NCI-H2107 (cell line): ENCODE measurements around the gene NDUFV1.
"Not testable (repeated sequence)": the region's sequence is repeated elsewhere in the genome, so short reads cannot be mapped to it uniquely, and the experiment has no call there.

Source experiments
- DNase-seq: peaks from one replicate; lab custom pipeline; 2025; lab: John Stamatoyannopoulos, UW

The NDUFV1 gene

DNA sequence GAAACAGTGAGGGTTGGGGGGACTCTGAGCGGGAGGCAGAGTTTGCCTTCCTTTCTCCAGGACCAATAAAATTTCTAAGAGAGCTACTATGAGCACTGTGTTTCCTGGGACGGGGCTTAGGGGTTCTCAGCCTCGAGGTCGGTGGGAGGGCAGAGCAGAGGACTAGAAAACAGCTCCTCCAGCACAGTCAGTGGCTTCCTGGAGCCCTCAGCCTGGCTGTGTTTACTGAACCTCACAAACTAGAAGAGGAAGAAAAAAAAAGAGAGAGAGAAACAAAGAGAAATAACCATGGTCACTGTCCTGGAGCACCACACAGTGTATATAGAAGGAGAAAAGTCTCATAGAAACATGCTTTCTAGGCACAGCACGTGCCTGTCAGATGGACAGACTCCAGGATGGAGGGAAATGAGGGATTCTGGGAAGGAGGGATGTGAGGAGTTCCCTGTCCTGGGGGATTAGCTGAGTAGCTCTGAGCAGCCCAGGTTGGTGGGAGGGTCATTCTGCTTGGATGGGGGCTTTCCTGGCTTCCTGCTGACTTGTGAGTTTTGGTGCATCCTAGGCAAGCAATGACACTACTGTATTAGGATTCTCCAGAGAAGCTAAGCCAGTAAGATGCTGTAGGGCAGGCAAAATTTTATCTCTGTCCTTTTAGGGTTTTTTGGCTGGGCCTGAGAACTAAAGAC is 20.0 kb upstream of the NDUFV1 start:
- DNase-seq: no peak

- no peak for DNase-seq
Measured at GRCh38 chr11:67588136-67588503, 18.6 kb upstream of the NDUFV1 start.

DNA sequence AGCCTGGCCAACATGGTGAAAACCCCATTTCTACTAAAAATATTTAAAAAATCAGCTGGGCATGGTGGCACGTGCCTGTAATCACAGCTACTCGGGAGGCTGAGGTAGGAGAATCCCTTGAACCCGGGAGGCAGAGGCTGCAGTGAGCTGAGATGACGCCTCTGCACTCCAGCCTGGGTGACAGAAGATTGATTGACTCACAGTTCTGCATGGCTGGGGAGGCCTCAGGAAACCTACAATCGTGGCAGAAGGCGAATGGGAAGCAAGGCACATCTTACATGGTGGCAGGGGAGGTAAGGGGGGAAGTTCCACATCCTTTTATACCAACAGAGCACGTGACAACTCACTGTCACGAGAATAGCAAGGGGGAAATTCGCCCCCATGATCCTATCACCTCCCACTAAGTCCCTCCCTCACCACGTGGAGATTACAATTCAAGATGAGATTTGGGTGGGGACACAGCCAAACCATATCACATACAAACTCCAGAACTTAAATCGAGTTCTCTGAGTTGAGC is 17.8 kb upstream of the NDUFV1 start:
- not testable (repeated sequence) for DNase-seq

DNA sequence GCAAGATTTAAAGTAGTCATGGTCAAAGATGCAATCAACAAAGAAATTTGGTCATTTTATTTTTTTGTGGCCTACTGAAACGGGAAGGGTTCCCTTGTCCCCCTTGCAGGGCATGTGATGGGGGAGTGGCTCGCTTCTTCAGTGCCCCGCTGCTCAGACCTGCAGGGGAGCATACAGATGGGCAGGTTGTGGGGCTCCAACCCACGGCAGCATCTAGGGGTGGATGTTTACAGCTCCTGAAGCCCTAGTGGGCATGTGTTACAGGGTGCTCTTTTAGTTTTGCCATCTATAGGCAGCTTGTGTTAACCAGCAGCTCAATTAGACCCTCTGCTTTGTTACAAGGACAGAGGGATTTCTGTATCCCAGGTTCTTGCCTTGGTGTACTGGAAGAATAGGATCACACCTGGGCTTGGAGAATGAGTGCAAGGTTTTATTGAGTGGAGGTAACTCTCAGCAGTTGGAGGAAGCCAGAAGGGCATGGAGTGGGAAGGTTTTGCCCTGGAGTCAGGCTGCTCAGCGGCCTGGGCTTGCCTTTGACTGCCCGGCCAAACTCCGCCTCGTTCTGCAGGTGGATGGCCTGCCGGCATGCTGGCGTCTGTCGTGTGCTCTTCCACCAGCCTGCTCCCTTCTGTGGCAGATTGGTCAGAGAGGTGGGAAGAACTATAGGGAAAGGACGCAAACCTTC is 13.7 kb upstream of the NDUFV1 start:
- no peak for DNase-seq

DNA sequence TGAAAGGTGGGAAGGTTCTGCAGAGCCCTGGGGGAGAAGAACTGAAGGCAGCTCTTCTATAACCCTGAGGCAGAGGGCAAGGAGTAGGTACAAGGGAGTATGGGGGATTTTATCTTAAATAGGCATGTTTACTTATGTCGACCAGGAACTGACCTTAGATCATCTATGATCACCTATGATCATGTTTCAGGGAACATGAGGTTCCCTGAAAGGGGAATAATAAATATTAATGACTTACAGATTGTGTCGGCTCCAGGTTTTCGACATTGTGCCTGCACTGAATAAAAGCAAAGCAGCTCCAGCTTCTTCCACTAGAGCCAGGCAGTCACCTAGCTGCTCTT is 13.2 kb upstream of the NDUFV1 start:
- DNase-seq: no peak

DNA sequence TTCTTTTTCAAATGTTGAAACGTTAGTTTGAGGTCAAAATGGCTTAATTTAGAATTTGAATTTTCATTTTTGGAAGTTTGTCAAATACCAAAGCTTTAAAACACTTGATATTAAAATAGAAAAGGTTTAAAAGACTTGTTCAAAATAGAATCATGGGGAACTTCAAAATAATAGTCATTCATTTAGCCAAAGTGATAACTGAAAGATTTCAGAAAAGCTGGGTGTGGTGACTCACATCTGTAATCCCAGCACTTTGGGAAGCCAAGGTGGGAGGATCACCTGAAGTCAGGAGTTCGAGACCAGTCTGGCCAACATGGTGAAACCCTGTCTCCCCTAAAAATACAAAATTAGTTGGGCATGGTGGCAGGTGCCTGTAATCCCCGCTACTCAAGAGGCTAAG is 12.3 kb upstream of the NDUFV1 start:
- DNase-seq: no peak

DNA sequence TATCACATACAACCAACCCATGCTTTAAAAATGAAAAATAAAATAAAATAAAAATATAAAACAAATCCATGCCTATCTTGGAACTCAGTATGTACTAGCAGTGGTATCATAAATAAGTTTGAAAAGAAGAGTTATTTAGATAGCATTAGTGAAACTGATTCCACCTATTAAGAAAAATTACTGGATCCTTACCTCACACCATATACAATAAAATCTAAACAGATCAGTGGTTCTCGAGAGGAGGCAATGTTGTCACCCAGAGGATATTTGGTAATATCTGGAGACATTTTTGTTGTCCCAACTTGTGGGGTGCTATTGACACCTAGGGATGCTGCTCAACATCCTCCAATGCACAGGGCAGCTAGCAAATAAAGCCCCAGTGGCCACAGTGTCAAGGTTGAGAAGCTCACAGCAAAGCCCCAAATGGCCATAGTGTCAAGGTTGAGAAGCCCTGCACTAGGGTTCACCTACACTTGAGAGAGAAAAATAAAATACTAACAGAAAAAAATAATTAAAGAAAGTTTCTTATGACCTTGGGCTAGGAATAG is 9.9 kb upstream of the NDUFV1 start:
- no peak for DNase-seq

- DNase-seq: not testable (repeated sequence)
Measured at GRCh38 chr11:67597458-67597857, 9.3 kb upstream of the NDUFV1 start.

DNA sequence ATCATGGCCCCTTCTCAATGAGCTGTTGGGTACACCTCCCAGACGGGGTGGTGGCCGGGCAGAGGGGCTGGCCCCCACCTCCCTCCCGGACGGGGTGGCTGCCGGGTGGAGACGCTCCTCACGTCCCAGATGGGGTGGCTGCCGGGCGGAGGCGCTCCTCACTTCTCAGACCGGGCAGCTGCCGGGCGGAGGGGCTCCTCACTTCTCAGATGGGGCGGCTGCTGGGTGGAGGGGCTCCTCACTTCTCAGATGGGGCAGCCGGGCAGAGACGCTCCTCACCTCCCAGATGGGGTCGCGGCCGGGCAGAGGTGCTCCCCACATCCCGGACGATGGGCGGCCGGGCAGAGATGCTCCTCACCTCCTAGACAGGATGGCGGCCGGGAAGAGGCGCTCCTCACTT is 8.8 kb upstream of the NDUFV1 start:
- DNase-seq: not testable (repeated sequence)

DNA sequence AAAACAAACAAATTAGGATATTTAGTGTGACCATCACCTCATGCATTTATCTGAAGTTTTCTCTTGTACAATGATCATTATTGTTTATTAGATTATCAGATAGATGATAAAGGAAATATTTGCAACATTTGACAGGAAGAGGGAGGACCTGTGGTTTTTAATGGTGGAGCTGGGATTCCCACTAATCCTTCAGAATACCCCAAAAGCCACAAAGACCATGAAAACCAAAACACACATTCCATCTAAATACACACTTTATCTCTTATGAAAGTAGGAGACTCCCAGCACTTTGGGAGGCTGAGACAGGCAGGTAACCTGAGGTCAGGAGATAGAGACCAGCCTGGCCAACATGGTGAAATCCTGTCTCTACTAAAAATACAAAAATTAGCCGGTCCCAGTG is 7.6 kb upstream of the NDUFV1 start:
- DNase-seq: no peak

GRCh38 chr11:67600324-67601029 is 6.3 kb upstream of the NDUFV1 start:
- no peak for DNase-seq

DNA sequence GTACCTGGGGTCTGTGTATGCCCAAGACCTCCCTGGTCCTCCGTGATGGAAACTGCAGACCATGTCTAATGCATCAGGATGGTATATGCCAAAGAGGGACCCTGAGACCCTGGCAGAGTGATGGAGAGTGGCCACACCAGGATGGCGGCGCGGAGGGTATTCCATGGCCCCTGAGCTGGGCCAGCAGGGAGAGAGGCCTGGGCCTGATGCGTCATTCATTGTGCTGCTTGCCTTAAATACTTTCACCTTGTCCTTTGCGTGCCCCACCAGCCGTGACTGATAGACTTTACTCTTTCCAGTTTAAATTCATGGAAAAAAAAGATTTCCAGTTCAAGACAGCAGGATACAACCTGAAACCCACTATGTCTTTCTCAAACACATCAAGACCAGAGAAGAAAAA is 5.6 kb upstream of the NDUFV1 start:
- no peak for DNase-seq

DNA sequence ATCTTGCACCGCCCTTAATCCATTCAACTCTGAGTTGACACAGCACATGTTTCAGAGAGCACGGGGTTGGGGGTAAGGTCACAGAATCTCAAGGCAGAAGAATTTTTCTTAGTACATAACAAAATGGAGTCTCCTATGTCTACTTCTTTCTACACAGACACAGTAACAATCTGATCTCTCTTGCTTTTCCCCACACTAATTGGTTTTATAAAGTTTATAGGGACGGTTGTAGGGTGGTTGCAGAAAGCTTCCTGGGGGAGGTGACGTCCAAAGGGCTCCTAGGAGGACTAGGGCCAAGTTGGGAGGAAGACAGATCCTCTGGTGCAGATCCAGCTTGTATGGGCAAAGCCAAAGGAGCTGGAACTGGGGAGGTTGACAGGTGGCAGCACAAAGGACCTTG is 2.6 kb upstream of the NDUFV1 start:
- DNase-seq: not testable (repeated sequence)

DNA sequence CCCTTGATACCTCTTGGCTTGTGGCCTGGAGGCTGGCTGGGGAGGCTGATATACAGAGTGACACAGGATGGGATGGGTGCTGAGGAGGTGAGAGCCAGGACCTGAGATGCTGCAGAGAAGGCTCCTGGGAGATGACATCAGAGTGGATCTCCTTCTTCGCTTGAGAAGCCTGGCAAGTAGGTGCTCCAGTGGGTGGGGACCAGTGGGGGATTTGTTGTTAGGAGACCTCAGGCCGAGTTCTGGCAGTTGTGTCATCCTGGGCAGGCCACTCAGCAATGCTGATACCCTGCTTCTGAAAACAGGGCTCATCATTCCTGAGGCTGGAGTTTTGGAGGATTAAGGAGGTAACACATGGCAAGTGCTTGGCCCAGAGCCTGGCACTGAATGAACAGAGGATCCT is 1.9 kb upstream of the NDUFV1 start:
- no peak for DNase-seq

DNA sequence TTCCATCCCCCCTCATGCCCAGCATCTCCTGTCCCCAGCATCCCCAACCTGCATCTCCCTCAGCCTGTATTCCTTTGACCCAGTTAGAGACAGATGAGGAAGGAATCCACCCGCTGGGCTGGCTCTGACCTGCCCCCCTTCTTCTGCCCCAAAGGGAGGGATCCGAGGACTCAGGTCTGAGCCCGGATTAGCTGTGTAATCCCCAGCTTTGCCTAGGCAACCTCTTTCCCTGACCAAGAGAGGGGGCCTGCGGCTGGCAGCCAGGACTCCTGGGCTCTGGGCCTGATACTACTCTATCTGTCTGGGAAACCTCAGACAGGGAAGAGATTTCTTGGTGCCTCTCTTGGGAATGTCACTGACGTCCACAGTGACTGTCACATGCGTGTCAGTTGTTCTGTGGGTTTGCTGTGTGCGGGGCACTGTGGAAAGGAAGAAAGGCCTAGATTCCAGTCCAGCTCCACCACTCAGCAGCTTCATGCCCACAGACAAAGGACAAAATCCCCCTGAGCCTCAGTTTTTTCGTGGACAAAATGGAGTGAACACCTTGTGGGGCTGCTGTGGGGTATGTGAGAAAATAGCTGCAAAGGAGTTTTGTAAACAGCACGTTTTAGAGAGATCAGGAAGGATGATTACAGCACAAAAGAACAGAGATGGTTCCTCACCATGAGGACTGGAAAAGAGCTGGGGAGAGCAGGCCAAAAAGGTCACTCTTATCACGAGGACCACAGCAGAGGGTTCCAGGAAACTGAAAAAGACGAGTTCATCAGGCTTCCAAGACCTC is 1.3 kb upstream of the NDUFV1 start:
- no peak for DNase-seq

GRCh38 chr11:67606093-67606491 is 644 bp upstream of the NDUFV1 start:
- no peak for DNase-seq

DNA sequence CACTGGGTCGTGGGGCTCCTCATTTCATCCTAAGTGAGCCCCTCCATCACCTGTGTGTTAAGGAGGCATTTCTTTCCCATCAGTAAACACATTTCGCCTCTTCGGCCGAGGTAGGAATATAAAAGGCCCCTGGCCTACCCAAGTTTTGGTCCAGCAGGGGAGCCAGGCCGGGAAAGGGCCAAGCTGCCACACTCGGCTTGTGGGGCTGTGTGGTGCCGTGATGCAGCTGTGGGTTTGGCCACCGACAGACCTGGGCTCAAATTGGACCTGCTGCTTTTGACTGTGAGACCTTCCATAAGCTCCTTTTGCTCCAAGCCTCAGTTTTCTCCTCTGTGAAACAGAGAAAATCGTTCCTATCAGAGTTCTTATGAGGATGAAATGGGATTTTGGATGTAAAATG is 771 bp downstream of the NDUFV1 start:
- no peak for DNase-seq

- no peak for DNase-seq
Measured at GRCh38 chr11:67608486-67608885, 1.8 kb downstream of the NDUFV1 start.

DNA sequence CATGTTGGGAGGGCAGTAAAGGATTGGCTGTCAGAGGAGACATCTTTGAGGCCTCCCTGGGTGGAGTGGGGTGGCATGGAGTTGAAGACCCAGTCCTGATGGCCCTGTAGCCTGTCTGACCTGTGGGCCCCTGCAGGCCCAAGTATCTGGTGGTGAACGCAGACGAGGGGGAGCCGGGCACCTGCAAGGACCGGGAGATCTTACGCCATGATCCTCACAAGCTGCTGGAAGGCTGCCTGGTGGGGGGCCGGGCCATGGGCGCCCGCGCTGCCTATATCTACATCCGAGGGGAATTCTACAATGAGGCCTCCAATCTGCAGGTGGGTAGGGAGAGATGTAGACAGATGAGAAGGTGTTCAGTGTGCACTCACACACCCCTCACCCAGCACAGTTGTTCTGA is 2.6 kb downstream of the NDUFV1 start:
- DNase-seq: no peak

GRCh38 chr11:67610302-67610868 is 3.6 kb downstream of the NDUFV1 start:
- DNase-seq: no peak

DNA sequence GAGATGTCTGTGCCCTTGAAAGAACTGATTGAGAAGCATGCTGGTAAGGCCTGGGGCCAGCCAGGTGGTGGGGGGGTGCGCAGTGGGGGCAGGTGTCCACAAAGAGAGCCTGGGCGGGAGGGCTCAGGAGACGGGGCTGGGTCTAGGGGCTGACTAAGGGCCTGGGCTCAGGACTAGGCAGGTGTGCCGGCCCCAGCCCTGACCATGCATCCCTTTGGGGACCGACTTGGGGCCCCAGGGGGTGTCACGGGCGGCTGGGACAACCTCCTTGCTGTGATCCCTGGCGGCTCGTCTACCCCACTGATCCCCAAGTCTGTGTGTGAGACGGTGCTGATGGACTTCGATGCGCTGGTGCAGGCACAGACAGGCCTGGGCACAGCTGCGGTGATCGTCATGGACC is 4.4 kb downstream of the NDUFV1 start:
- DNase-seq: no peak
